ENCODE measurements around the gene CAPN5.

Gene CAPN5

DNA sequence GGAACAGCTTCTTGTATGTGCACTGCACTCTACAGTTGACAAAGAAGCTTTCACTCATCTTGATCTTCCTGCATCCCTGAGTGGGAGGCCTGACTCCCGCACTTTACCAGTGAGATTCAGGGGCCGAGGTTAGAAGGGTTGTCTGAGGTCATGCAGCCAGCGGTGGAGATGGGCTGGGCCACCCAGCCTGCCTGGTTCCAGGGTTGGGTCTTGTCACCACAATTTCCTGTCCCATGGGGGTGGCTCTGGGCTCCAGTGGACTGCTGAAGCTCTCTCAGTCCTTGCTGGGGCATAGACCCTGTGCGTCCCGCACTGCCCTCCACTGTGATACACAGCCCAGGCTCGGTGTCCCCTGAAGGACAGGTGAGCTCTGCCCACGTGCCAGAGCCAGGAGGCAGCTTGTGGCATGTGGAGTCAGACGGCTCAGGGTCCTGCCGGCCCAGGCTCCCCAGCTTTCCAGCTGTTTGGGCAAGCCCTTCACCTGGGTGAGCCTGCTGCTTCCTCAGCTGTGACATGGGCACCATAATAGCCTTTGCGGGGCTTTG is 54.4 kb downstream of the CAPN5 start:
- H3K9me2 ChIP-seq (replicated peaks; ENCODE audit: control insufficient read depth, low read length), result no peaks in the 10 kb centered on the region
- H3K4me1 ChIP-seq (ENCODE audit: control insufficient read depth, low read length), result no peaks in the 10 kb centered on the region
- no peaks in the 10 kb centered on the region for H3K27me3 ChIP-seq (ENCODE audit: control insufficient read depth, low read length)
- TF ChIP-seq, protein P1, sequence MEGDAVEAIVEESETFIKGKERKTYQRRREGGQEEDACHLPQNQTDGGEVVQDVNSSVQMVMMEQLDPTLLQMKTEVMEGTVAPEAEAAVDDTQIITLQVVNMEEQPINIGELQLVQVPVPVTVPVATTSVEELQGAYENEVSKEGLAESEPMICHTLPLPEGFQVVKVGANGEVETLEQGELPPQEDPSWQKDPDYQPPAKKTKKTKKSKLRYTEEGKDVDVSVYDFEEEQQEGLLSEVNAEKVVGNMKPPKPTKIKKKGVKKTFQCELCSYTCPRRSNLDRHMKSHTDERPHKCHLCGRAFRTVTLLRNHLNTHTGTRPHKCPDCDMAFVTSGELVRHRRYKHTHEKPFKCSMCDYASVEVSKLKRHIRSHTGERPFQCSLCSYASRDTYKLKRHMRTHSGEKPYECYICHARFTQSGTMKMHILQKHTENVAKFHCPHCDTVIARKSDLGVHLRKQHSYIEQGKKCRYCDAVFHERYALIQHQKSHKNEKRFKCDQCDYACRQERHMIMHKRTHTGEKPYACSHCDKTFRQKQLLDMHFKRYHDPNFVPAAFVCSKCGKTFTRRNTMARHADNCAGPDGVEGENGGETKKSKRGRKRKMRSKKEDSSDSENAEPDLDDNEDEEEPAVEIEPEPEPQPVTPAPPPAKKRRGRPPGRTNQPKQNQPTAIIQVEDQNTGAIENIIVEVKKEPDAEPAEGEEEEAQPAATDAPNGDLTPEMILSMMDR (IDR thresholded peaks at IDR 0.05; ENCODE audit: low read depth, low read length, poor library complexity, severe bottlenecking), result no peak
- no peak for TF ChIP-seq EZH2phosphoT487 (IDR thresholded peaks at IDR 0.05; ENCODE audit: borderline replicate concordance, low read length)
- H3K36me3 ChIP-seq (ENCODE audit: control insufficient read depth, low read length), result no peaks in the 10 kb centered on the region
- H3K9me3 ChIP-seq (ENCODE audit: control insufficient read depth, insufficient read depth, low read length), result no peaks in the 10 kb centered on the region
- no peaks in the 10 kb centered on the region for H4K20me1 ChIP-seq (ENCODE audit: control insufficient read depth, insufficient read depth, low read depth, low read length)
- H3K4me3 ChIP-seq (ENCODE audit: low read length), result no peak overlapping the region
- H3K27ac ChIP-seq (ENCODE audit: low read depth, low read length), result no peak overlapping the region
- no peaks in the 10 kb centered on the region for H3F3A ChIP-seq (ENCODE audit: control insufficient read depth, insufficient read depth)
- H3K79me2 ChIP-seq (ENCODE audit: control insufficient read depth, low read length), result no peaks in the 10 kb centered on the region
- H3K4me2 ChIP-seq (ENCODE audit: low read length), result no peak overlapping the region

DNA sequence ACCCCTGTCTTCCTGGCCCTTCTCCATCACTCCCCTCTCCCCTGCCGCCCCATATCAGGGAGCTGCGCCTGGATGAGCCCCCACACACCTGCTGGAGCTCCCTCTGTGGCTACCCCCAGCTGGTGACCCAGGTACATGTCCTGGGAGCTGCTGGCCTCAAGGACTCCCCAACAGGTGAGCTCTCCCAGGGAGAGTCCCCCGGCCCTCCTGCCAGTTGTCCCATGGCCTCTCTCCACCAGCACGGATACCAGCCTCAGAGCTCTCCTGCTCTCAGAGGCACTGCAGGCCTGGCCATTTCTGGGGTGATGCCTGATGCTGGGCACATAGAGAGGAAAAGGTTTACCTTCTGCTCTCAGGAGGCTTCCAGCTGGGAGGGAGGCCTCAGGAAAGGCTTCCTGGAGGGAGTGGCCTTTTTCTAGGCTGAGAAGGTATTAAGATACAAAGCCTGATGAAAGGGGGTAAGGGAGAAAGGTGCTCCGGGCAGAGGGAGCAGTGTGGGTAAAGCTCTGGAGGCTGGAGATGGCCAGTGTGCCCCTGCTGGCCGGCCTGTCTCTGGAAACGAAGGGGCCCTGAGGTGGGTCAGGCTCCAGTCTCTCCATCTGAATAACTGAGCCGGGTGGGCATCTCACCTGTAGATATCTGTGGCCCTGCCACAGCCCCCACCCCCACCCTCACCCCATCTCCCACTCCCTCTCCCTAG is 55.3 kb downstream of the CAPN5 start:
- Histone ChIP-seq H3K27ac (ENCODE audit: low read depth, low read length) (no peak overlapping the region), H3K9me2 (replicated peaks; ENCODE audit: control insufficient read depth, low read length) (no peaks in the 10 kb centered on the region), H3K4me1 (ENCODE audit: control insufficient read depth, low read length) (no peaks in the 10 kb centered on the region), H3K4me3 (ENCODE audit: low read length) (no peak overlapping the region), H3F3A (ENCODE audit: control insufficient read depth, insufficient read depth) (no peaks in the 10 kb centered on the region), H3K9me3 (ENCODE audit: control insufficient read depth, insufficient read depth, low read length) (no peaks in the 10 kb centered on the region), H3K36me3 (ENCODE audit: control insufficient read depth, low read length) (no peaks in the 10 kb centered on the region), H4K20me1 (ENCODE audit: control insufficient read depth, insufficient read depth, low read depth, low read length) (no peaks in the 10 kb centered on the region), H3K4me2 (ENCODE audit: low read length) (no peak overlapping the region), H3K79me2 (ENCODE audit: control insufficient read depth, low read length) (no peaks in the 10 kb centered on the region), H3K27me3 (ENCODE audit: control insufficient read depth, low read length) (no peaks in the 10 kb centered on the region)
- TF ChIP-seq EZH2phosphoT487 (IDR thresholded peaks at IDR 0.05; ENCODE audit: borderline replicate concordance, low read length), result no peak

DNA sequence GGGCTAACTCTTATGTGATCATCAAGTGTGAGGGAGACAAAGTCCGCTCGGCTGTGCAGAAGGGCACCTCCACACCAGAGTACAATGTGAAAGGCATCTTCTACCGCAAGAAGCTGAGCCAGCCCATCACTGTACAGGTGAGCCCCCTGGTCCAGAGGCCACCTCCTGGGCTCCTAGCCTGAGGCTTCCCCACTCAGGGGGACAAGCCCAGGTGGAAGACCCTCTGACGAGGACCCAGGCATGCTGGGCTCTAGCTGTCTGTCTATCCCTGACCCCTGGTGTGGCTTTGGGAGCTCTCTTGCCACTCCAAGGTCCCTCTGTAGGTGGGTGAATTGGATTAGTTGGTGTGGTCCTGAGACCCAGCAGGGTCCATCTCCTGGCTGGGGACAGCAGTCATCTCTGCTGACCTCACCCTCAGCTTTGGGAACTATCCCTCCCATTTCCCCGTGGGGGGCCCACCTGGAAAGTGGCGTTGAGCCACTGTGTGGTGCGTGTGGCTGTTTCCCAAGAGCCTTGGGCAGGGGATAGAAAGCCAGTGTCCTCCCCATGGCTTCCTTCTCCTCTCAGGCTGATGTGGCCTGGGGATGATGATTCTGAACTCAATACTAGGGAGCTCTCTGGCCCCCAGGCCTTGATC is 55.9 kb downstream of the CAPN5 start:
- H3K4me1 ChIP-seq (ENCODE audit: control insufficient read depth, low read length), result peaks cover 5% of the 10 kb centered on the region
- no peaks in the 10 kb centered on the region for H3K36me3 ChIP-seq (ENCODE audit: control insufficient read depth, low read length)
- no peaks in the 10 kb centered on the region for H3K79me2 ChIP-seq (ENCODE audit: control insufficient read depth, low read length)
- H3K9me2 ChIP-seq (replicated peaks; ENCODE audit: control insufficient read depth, low read length), result no peaks in the 10 kb centered on the region
- no peaks in the 10 kb centered on the region for H3K27me3 ChIP-seq (ENCODE audit: control insufficient read depth, low read length)
- no peak overlapping the region for H3K4me3 ChIP-seq (ENCODE audit: low read length)
- TF ChIP-seq, protein P1 (IDR thresholded peaks at IDR 0.05; ENCODE audit: low read depth, low read length, poor library complexity, severe bottlenecking), result no peak
- no peak for TF ChIP-seq EZH2phosphoT487 (IDR thresholded peaks at IDR 0.05; ENCODE audit: borderline replicate concordance, low read length)
- H3K9me3 ChIP-seq (ENCODE audit: control insufficient read depth, insufficient read depth, low read length), result no peaks in the 10 kb centered on the region
- H3K27ac ChIP-seq (ENCODE audit: low read depth, low read length), result no peak overlapping the region
- H3K4me2 ChIP-seq (ENCODE audit: low read length), result no peak overlapping the region
- no peaks in the 10 kb centered on the region for H3F3A ChIP-seq (ENCODE audit: control insufficient read depth, insufficient read depth)
- no peaks in the 10 kb centered on the region for H4K20me1 ChIP-seq (ENCODE audit: control insufficient read depth, insufficient read depth, low read depth, low read length)

DNA sequence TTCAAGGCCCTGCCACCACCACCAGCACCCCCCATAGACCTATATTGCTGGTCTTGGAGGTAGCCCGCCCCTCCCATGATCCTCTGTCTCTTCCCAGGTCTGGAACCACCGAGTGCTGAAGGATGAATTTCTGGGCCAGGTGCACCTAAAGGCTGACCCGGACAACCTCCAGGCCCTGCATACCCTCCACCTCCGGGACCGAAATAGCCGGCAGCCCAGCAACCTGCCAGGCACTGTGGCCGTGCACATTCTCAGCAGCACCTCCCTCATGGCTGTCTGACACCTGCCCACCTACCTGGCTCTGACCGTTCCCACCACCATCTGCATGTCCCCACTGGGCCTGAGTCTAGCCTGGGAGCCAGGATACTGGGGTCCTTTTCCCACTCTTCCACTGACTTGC is 56.8 kb downstream of the CAPN5 start:
- no peaks in the 10 kb centered on the region for H3K9me2 ChIP-seq (replicated peaks; ENCODE audit: control insufficient read depth, low read length)
- peaks cover 9% of the 10 kb centered on the region for H3K4me1 ChIP-seq (ENCODE audit: control insufficient read depth, low read length)
- H3K27ac ChIP-seq (ENCODE audit: low read depth, low read length), result no peak overlapping the region
- H4K20me1 ChIP-seq (ENCODE audit: control insufficient read depth, insufficient read depth, low read depth, low read length), result no peaks in the 10 kb centered on the region
- H3F3A ChIP-seq (ENCODE audit: control insufficient read depth, insufficient read depth), result no peaks in the 10 kb centered on the region
- H3K9me3 ChIP-seq (ENCODE audit: control insufficient read depth, insufficient read depth, low read length), result no peaks in the 10 kb centered on the region
- TF ChIP-seq EZH2phosphoT487 (IDR thresholded peaks at IDR 0.05; ENCODE audit: borderline replicate concordance, low read length), result no peak
- TF ChIP-seq, protein P1 (IDR thresholded peaks at IDR 0.05; ENCODE audit: low read depth, low read length, poor library complexity, severe bottlenecking), result no peak
- no peaks in the 10 kb centered on the region for H3K36me3 ChIP-seq (ENCODE audit: control insufficient read depth, low read length)
- H3K79me2 ChIP-seq (ENCODE audit: control insufficient read depth, low read length), result no peaks in the 10 kb centered on the region
- H3K27me3 ChIP-seq (ENCODE audit: control insufficient read depth, low read length), result no peaks in the 10 kb centered on the region
- H3K4me2 ChIP-seq (ENCODE audit: low read length), result no peak overlapping the region
- H3K4me3 ChIP-seq (ENCODE audit: low read length), result no peak overlapping the region
